Measurements from ENCODE around the gene CHAF1B.

The CHAF1B gene

GRCh38 chr21:36428761-36429432, 43.7 kb downstream of the CHAF1B start:
- no peak for DNase-seq

- peak; percentile 74 for DNase-seq
Measured at GRCh38 chr21:36429947-36430546, 44.9 kb downstream of the CHAF1B start.

DNA sequence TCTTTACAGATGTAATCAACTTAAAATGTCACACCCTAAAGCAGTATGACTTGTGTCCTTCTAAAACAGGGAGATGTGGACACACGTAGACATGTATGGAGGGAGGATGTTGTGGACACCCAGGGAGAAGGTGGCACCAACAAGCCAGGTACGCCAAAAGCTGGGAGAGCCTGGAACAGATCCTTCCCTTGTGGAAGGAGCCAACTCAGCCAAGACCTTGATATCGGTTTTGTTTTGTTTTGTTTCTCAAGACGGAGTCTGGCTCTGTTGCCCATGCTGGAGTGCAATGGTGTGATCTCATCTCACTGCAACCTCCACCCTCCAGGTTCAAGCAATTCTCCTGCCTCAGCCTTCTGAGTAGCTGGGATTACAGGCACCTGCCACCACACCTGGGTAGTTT, 45.6 kb downstream of the CHAF1B start:
- DNase-seq, result no peak

GRCh38 chr21:36431252-36431651, 46.1 kb downstream of the CHAF1B start:
- DNase-seq, result no peak

DNA sequence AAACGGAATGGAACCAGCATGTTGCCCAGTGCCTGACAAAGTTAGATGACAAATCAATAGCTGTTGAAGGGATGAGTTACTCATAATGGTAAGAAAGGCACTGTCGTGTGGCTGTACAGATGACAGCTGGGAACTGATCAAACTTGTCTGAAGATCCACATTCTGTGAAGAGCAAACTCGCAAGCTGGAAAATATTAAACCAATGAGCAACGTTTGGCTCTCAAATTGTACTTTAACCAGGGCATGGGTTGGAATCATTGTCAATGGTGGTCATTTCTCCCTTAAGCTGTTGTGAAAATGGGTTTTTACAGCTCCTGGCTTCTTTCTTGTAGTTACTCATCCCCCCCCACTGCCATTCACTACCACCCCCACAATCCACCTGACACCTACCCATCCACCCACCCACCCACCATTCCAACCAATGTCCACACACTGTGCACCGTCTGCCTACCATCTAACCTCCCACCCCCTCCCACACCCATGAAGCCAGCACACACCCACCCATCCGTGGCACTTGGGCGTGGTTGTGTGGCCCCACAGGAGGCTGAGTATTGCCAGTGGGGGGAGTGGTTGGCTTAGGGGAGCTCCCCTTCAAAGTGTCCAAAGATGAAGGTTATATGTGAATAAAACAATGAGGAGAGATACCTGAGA, 48.0 kb downstream of the CHAF1B start:
- no peak for DNase-seq

GRCh38 chr21:36434144-36434543, 49.0 kb downstream of the CHAF1B start:
- no peak for DNase-seq

- no peak for DNase-seq
Measured at GRCh38 chr21:36436829-36437744, 51.9 kb downstream of the CHAF1B start.

DNA sequence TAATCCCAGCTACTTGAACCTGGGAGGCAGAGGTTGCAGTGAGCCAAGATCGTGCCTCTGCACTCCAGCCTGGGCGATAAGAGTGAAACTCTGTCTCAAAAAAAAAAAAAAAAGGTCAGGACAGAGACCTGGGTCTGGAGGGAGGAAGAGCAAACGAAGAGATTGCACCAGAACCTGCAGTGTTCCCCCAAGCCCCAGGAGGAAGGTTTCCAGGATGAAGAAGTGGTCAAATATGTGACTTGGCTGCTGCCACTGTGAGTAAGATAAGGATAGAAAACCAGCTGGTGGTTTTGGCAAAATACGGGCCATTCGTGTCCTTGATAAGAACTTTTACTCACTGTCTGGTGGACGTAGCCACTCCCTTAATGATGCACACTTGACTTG, 52.5 kb downstream of the CHAF1B start:
- no peak for DNase-seq

GRCh38 chr21:36441715-36442114, 56.5 kb downstream of the CHAF1B start:
- DNase-seq, result no peak

DNA sequence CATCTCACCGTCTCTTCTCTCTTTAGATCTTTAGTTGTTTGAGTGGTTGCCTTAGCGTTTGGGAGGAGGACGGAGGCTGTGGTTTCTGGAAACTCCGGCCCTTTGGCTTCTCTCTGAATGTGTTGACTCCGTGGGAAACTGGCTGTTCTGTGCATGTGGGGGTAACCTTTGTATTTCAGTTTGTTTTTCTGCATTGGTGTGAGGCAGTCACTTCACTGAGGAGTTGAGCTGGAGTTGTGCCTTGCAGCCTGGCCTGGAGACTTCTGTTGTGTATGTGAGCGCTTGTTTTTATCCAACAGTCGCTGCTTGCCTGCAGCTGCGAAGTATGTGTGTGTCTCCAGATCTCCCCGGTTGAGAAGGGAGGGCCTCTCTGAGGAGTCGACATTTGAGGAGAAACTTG, 61.1 kb downstream of the CHAF1B start:
- no peak for DNase-seq

DNA sequence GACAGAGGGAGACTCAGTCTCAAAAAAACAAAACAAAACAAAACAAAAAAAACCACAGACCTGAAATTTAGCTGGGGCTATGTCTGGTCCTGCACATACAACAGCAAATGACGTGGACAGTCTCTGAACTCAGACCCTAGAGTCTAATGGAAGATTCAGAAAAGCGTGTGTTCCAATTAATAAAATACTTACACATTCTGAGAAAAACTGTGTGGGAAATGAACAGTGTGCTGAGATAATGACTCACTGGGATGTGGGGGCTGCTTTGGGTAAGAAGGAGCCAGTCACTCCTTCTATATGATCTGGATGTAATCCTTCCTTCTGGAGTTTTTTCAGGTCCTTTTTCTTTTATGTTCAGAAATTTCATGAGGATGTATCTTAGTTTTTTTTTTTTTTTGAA, 65.3 kb downstream of the CHAF1B start:
- DNase-seq, result no peak

GRCh38 chr21:36451506-36451905, 66.3 kb downstream of the CHAF1B start:
- no peak for DNase-seq

GRCh38 chr21:36452281-36452825, 67.2 kb downstream of the CHAF1B start:
- no peak for DNase-seq

DNA sequence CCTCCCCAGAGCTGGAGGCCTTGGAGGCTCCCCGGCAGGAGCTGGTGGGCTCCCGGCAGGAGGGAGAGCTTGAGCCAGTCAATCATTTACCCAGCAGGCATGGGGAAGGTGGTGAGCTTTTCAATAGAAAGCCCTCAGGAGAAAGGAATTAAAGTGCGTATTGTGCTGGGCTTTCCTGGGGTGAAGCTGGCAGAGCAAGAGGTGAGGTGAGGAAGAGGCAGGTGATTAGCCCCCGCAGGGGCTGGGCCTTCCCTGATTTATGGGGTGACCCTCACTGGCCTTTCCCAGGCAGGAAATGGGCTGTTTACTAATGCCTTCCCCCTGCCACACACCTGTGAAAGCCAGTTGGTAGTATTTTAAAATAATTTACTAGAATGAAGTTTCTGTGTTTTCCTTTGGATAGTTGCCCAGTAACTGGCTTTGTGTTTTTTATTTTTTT, 68.9 kb downstream of the CHAF1B start:
- DNase-seq, result no peak

DNA sequence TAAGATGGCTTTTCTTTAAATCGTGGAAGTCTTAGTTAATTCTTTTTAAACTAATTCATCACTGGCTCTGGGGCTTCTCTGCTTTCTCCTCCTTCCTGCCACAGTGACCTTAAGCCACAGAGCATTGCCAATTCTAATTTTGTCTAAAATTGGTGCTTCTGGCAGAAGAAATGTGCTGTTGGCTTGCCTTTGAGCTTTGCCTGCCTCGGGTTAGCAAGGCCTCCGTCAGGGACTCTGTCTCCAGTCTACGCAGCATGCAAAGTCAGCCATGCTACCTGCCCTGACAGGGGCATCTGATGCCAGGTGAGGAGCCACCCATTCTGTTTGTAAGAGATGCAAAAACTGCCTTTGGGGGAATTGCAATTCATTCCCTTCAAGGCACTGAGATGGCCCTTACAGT, 69.5 kb downstream of the CHAF1B start:
- no peak for DNase-seq

- DNase-seq, result no peak
Measured at GRCh38 chr21:36456729-36457414, 71.7 kb downstream of the CHAF1B start.

GRCh38 chr21:36459098-36459497, 73.9 kb downstream of the CHAF1B start:
- DNase-seq, result no peak

- DNase-seq, result no peak
Measured at GRCh38 chr21:36460866-36461265, 75.7 kb downstream of the CHAF1B start.

- DNase-seq, result no peak
Measured at GRCh38 chr21:36461277-36461917, 76.2 kb downstream of the CHAF1B start.

- DNase-seq, result no peak
Measured at GRCh38 chr21:36461918-36462486, 76.8 kb downstream of the CHAF1B start.

DNA sequence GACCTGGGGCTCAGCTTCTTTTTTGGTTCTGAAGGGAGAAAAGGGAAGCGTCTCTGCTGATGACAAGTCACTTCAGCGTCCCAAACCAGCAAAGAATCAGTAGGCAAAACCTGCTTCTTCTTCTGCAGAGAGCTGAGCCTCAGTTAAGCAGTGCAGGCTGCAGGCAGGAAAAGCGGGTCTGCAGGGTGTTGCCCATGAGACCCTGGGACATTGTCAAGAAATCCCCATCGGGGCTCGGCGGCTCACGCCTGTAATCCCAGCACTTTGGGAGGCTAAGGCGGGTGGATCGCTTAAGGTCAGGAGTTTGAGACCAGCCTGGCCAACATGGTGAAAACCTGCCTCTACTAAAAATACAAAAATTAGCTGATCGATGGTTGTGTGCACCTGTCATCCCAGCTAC, 78.0 kb downstream of the CHAF1B start:
- DNase-seq, result no peak

DNA sequence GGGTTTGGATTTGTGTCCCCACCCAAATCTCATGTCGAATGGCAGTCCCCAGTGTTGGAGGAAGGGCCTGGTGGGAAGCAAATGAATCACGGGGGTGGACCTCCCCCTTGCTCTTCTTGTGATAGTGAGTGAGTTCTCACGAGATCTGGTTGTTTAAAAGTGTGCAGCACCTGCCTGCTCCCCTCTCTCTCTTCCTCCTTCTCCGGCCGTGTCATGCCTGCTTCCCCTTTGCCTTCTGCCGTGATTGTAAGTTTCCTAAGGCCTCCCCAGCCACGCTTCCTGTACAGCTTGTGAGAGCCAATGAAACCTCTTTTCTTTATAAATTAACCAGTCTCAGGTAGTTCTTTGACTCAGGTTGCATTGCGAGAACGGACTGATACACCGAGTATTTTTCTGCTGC, 78.8 kb downstream of the CHAF1B start:
- no peak for DNase-seq
